GM18951 (cell line): Measurements from ENCODE around the gene SHPK.

Experiments used
- POLR2A ChIP-seq: IDR thresholded peaks from 4 replicates; pipeline ENCODE4 v1.6.1; 2011; ENCODE audit warnings: mild to moderate bottlenecking; ENCODE audit not compliant: insufficient read length, insufficient read depth; ENCODE audit errors: extremely low read depth
- in situ Hi-C: fragments of 300-500 bp; cut with MboI; formaldehyde crosslinking; loops from one replicate; pipeline ENCODE4 v1.12.0; 2022; ENCODE audit warnings: low sequenced_read_pairs, mixed read lengths, inconsistent platforms; ENCODE audit not compliant: unreplicated experiment

SHPK gene

DNA sequence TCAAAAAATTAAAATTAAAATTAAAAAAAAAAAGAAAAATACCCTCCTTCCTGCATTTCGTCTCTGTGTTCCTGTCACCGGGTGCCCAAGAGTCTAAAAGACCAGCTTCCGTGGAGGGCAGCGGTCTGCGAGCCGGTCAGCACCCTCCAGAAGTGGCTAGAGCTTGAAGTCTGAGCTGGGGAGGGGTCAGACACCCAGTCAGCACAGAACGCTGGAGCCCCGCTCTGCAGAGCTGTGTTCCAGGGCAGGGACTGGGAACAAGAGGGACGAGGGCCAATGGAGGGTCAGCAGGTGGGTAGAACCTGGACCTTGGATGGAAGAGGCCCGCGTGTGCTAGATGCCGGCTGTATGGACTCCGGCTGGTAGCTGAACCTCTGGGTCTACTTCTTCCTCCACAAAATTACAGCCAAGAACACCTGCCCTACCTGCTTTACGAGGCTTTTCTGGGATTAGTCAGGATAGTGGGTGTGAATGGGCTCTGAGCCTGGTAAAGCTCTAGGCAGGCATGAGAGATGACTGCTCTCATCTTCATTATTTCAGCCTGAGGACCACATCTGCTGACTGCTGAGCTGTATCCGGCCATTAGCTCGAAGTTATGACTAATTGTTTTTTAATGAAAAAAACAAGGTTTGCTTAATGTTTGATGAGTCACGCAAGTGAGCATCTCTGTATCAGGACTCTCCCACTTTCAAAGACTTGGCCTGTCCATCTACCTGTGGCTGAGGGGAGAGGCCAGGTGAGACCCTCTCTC, 32.8 kb downstream of the SHPK start:
- TF ChIP-seq POLR2A, result no peak
- in situ Hi-C loops, result no loop called here

- TF ChIP-seq POLR2A, result no peak
- in situ Hi-C loops, result no loop called here
Measured at GRCh38 chr17:3602499-3602898, 33.6 kb downstream of the SHPK start.

DNA sequence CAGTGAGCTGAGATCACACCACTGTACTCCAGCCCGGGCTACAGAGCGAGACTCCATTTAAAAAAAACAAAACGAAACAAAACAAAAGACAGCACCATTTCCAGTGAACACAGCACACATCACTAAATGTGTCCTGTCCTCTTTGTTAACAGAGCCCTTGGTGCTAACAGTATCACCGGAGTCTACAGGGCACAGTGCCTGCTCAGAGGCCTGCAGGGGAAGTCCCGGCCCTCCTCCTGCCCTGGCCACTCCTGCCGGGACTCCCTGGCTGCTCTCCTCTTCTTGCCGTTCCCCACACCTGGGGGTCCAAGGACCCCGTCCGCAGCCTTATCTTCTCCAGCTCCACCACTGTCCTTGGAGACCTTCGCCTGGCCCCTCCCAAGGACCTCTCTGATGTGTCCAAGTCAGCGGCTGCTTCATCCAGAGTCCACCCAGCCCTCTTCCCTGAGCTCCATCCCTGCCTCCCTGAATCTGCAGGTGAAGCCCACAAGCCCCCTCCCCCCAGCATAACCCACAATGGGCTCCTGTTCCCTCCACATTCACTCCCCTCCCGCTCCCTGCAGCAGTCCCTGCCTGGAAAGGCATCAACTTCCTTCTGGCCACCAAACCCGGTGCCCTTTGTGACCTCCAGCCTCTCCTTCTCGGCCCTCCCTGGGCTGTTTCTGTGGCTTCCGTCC, 35.4 kb downstream of the SHPK start:
- in situ Hi-C loops, result no loop called here
- no peak for TF ChIP-seq POLR2A

DNA sequence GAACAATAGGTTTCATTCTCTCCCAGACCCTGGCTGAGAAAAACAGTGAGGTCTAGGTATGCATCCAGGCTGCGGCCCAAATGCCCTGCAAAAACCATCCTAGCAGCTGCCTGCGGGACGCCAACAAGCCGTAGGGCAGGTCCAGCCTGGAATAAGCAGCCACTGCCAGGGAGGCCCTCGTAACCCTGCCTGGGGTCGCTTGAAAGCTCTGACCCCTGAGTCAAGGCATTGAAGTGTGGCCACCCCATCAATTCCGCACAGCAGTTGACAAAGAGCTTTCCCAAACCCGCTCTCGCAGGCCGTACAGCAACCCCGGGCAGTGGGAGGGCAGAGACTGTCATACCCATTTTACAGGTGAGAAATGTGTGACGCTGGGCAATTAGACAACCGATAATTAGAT, 38.0 kb downstream of the SHPK start:
- no peak for TF ChIP-seq POLR2A
- in situ Hi-C loops, result no loop called here

DNA sequence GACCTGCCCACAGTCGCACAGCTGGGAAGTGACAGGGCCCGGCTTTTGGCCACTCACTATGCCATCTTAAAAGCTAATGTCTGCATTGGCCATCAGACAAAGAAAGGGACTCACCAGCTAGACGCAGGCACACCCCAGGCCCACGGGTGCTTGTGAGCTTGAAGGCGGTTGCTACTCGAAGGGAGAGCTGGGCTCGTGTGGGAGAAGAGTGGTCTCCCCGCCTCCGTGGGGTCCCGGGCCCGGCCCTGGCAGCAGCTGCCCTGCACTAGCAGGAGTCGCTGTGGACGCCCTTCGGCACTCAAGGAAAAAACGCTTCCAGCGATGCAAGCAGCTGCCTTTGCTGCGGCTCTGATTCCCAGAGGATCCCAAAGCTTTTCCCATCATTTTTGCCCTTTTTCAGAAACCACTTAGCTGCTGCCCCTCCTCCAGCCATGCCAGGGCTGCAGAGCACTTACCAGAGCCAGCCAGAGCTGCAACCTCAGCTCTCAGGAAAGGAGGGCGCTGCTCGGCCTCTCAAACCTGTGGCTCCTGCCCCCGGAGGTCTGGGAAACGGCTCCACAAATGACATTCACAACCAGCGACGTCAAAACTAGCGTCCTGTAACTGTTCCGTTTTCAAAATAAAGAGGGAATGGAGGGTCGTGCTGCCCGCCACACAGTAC, 39.1 kb downstream of the SHPK start:
- TF ChIP-seq POLR2A, result no peak
- in situ Hi-C loops, result no loop called here

- in situ Hi-C loops, result no loop called here
- no peak for TF ChIP-seq POLR2A
Measured at GRCh38 chr17:3594976-3595375, 41.1 kb downstream of the SHPK start.

GRCh38 chr17:3594051-3594800, 41.8 kb downstream of the SHPK start:
- in situ Hi-C loops, result no loop called here
- TF ChIP-seq POLR2A, result no peak

- in situ Hi-C loops, result no loop called here
- TF ChIP-seq POLR2A, result no peak
Measured at GRCh38 chr17:3593384-3593783, 42.7 kb downstream of the SHPK start.

- TF ChIP-seq POLR2A, result no peak
- in situ Hi-C loops, result no loop called here
Measured at GRCh38 chr17:3592216-3592860, 43.7 kb downstream of the SHPK start.

DNA sequence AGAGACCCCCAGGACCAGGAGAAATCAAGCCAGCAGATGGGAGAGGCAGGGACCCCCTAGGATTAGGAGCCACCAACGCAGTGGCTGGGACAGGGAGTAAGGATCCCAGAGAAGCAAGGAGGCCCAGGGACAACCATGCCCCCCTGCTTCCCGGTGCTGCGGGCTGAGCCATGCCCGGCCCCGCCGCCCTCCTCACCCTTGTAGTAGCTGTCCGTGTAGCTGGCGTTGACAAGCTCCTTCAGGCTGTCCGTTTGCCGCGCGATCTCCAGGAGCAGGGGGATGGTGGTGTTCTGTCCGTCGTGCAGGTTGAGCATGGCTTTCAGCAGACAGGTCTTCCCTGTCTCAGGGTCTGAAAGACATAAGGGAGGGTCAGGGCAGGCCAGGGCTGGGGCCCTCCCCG, 45.3 kb downstream of the SHPK start:
- in situ Hi-C loops, result no loop called here
- TF ChIP-seq POLR2A, result no peak

- in situ Hi-C loops, result no loop called here
- no peak for TF ChIP-seq POLR2A
Measured at GRCh38 chr17:3590231-3590630, 45.8 kb downstream of the SHPK start.

DNA sequence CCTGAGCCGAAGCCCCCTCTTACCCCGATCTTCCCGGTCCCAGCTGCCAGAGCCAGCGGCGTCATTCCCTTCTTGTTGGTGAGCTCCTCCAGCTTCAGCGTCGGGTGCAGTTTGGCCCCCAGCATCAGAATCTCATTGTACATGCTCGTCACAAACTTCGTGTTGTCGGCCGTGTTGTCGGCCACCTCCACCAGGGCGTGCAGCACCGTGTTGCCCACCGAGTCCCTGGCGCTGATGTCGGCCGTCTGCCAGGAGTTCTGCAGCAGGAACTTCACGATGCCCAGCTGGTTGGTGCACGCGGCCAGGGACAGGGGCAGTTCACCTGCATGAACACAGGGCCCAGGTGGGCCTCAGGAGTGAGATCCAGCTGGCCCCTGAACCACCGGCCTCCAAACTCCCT, 46.3 kb downstream of the SHPK start:
- in situ Hi-C loops, result no loop called here
- no peak for TF ChIP-seq POLR2A

GRCh38 chr17:3585826-3586225, 50.2 kb downstream of the SHPK start:
- no peak for TF ChIP-seq POLR2A
- in situ Hi-C loops, result no loop called here
